K562 (cell line): ENCODE results near the gene RINL. TPM values are rescaled to one million over a fixed set of nuclear protein-coding genes. Genes with fewer than 3 reads are reported as not detected.

Experiments used
- ATAC-seq: fragments of 200-7000 bp; cut with Tn5 transposase; 3 replicates; pipeline ENCODE4 v1.9.1; 2020; ENCODE audit warnings: moderate library complexity
- BruUV-seq: library from RNA; stranded (reverse); fragments of 400-500 nt; replicated peaks from 2 replicates; lab custom pipeline; 2021; lab: Mats Ljungman, UMichigan
- CTCF ChIA-PET: fragments of 300-600 bp; formaldehyde crosslinking; extraction: SDS; loops from one replicate; lab custom pipeline; 2021; ENCODE audit warnings: low intra/inter-chr PET ratio; lab: Yijun Ruan, JAX
- POLR2A ChIA-PET: fragments of 300-600, 350-650 bp; sonication (Branson Sonifier 250); formaldehyde crosslinking; extraction: SDS; loops from one replicate; lab custom pipeline; 2021; ENCODE audit warnings: antibody characterized with exemption, inconsistent platforms; lab: Yijun Ruan, JAX
- DNase-seq, 4 experiments: peaks; one replicate each; pipeline versions ENCODE4 v3.0.0 to v3.0.0-alpha.2; 2011 to 2018; ENCODE audit warnings: low spot score in 3 of 4, mixed read lengths in 3 of 4; ENCODE audit errors: extremely low read depth in 1 of 4
- FAIRE-seq: peaks from 2 replicates; lab custom pipeline; 2011; peaks lifted over from hg19 to GRCh38; lab: Jason Lieb, UNC
- H2AFZ ChIP-seq: 2 replicates; pipeline ENCODE4 v1.6.0; 2011; ENCODE audit warnings: low read depth, low read length, control low read depth, inconsistent platforms
- H3K27ac ChIP-seq: fragments of 200-600 bp; 3 replicates; pipeline ENCODE4 v1.8.0; 2011; ENCODE audit warnings: low read depth, mild to moderate bottlenecking, control low read depth, inconsistent platforms, low read length, moderate library complexity, mixed read lengths; ENCODE audit errors: extremely low read depth
- H3K27me3 ChIP-seq, 2 experiments: fragments of 300-600 bp in 1 of 2; 2 replicates in 1 of 2; 3 replicates in 1 of 2; pipeline versions ENCODE4 v1.6.0 to v1.8.0; 2011; ENCODE audit warnings: inconsistent platforms in 2 of 2, low read length in 2 of 2, mild to moderate bottlenecking in 1 of 2, mixed read lengths in 1 of 2, moderate library complexity in 1 of 2; ENCODE audit not compliant: control insufficient read depth in 2 of 2, insufficient read depth in 2 of 2
- H3K36me3 ChIP-seq: fragments of 300-600 bp; 3 replicates; pipeline ENCODE4 v1.8.0; 2011; ENCODE audit warnings: mild to moderate bottlenecking, low read length, inconsistent platforms; ENCODE audit not compliant: control insufficient read depth, insufficient read depth
- H3K4me1 ChIP-seq, 2 experiments: fragments of 200-600 bp in 1 of 2; replicated peaks in 1 of 2; 2 replicates in 1 of 2; 3 replicates in 1 of 2; pipeline versions ENCODE4 v1.5.1 to v1.8.0; 2011; ENCODE audit warnings: inconsistent platforms in 2 of 2, low read length in 2 of 2, mild to moderate bottlenecking in 1 of 2, mixed read lengths in 1 of 2, moderate library complexity in 1 of 2; ENCODE audit not compliant: control insufficient read depth in 2 of 2, insufficient read depth in 2 of 2
- H3K4me2 ChIP-seq: 2 replicates; pipeline ENCODE4 v1.6.1; 2011; ENCODE audit warnings: low read length, control low read depth, inconsistent platforms, mixed read lengths; ENCODE audit not compliant: insufficient read depth
- H3K4me3 ChIP-seq: fragments of 200-600 bp; sonication (generic), shearing (Covaris generic); 2 replicates; pipeline ENCODE4 v1.5.1; 2016; ENCODE audit warnings: control low read depth, inconsistent platforms
- H3K79me2 ChIP-seq: fragments of 200-600 bp; 3 replicates; pipeline ENCODE4 v1.8.0; 2011; ENCODE audit warnings: low read length, inconsistent platforms; ENCODE audit not compliant: control insufficient read depth, insufficient read depth
- H3K9ac ChIP-seq, 2 experiments: 2 replicates each; pipeline versions ENCODE4 v1.6.0 to v1.6.1; 2011; ENCODE audit warnings: low read depth in 2 of 2, low read length in 2 of 2, control low read depth in 1 of 2, inconsistent platforms in 1 of 2, mild to moderate bottlenecking in 1 of 2, mixed read lengths in 1 of 2; ENCODE audit not compliant: insufficient read depth in 1 of 2
- H3K9me1 ChIP-seq: one replicate; pipeline ENCODE4 v1.6.0; 2011; ENCODE audit warnings: inconsistent platforms, mild to moderate bottlenecking, low read length, moderate library complexity; ENCODE audit not compliant: control insufficient read depth, insufficient read depth
- H3K9me3 ChIP-seq: replicated peaks from 2 replicates; pipeline ENCODE4 v1.5.1; 2011; ENCODE audit warnings: low read depth, low read length, inconsistent platforms; ENCODE audit not compliant: control insufficient read depth, insufficient read depth
- H4K20me1 ChIP-seq: replicated peaks from 2 replicates; pipeline ENCODE4 v1.6.1; 2011; ENCODE audit warnings: low read length, inconsistent platforms, mixed read lengths; ENCODE audit not compliant: control insufficient read depth, insufficient read depth
- ELK3 ChIP-seq: fragments of 450-650 bp; formaldehyde crosslinking; IDR thresholded peaks from 2 replicates; pipeline ENCODE4 v1.4.0; 2020; ENCODE audit warnings: mild to moderate bottlenecking
- GTF2E2 ChIP-seq: fragments of 200-800 bp; sonication (Bioruptor generic); IDR thresholded peaks from 2 replicates; pipeline ENCODE4 v1.6.1; 2016; ENCODE audit warnings: missing genetic modification characterization, missing compliant biosample characterization
- HDAC6 ChIP-seq: IDR thresholded peaks from 2 replicates; pipeline ENCODE4 v1.6.1; 2012; ENCODE audit warnings: low read depth, mild to moderate bottlenecking, control low read depth, inconsistent platforms, low read length, moderate library complexity
- MTA3 ChIP-seq: fragments of 450-650 bp; formaldehyde crosslinking; IDR thresholded peaks from 2 replicates; pipeline ENCODE4 v1.6.1; 2017; ENCODE audit warnings: mild to moderate bottlenecking, borderline replicate concordance
- NFATC3 ChIP-seq: fragments of 450-650 bp; IDR thresholded peaks from 2 replicates; pipeline ENCODE4 v1.6.1; 2017; ENCODE audit warnings: mild to moderate bottlenecking
- NRF1 ChIP-seq, 2 experiments: fragments of 450-650 bp; IDR thresholded peaks in 1 of 2; conservative IDR thresholded peaks in 1 of 2; 2 replicates each; pipeline ENCODE4 v1.6.1; 2014; ENCODE audit warnings: mild to moderate bottlenecking in 2 of 2
- ZBTB26 ChIP-seq: fragments of 450-650 bp; formaldehyde crosslinking; IDR thresholded peaks from 2 replicates; pipeline ENCODE4 v1.4.0; 2022; ENCODE audit warnings: missing genetic modification characterization
- ZNF311 ChIP-seq: fragments of 250-450 bp; sonication (Bioruptor Pico); IDR thresholded peaks from 2 replicates; pipeline ENCODE4 v1.4.0; 2020; ENCODE audit warnings: mild to moderate bottlenecking, moderate library complexity
- ZSCAN32 ChIP-seq: fragments of 450-650 bp; formaldehyde crosslinking; IDR thresholded peaks from 2 replicates; pipeline ENCODE4 v1.4.0; 2020; ENCODE audit warnings: mild to moderate bottlenecking, moderate library complexity
- WGBS: fragments of 100-300 bp; shearing (Covaris generic); methylation state at CpG from one replicate; pipeline ENCODE4 v1.1.6; 2016; ENCODE audit warnings: low coverage, mixed read lengths; ENCODE audit not compliant: insufficient coverage; ENCODE audit errors: missing lambda C conversion rate; 5-methylcytosine and 5-hydroxymethylcytosine counted together
- in situ Hi-C: fragments of 300-500 bp; cut with MboI; formaldehyde crosslinking; loops from 4 replicates; pipeline ENCODE4 v1.15.0; 2018; ENCODE audit warnings: inconsistent platforms, mixed read lengths
- intact Hi-C: fragments of 100-400 bp; cut with micrococcal nuclease; formaldehyde crosslinking; loops from 2 replicates; pipeline ENCODE4 v1.14.2; 2022
- polyA plus RNA-seq, 8 experiments: library from polyadenylated mRNA; depleted of rRNA in 4 of 8; stranded (reverse) in 5 of 8; unstranded in 3 of 8; fragments of >200 nt; fragmentation: Nextera tagmentation in 2 of 8; fragmentation: Illumina TruSeq in 1 of 8; extraction: Ambion mirVana in 2 of 8; extraction: Trizol in 1 of 8; gene quantifications; 2 replicates each; pipeline versions ENCODE4 v1.2.1 to v1.2.3, GENCODE V29; 2011 to 2014; ENCODE audit warnings: inconsistent platforms in 1 of 8, missing spikeins in 1 of 8
- total RNA-seq, 7 experiments: library from RNA; depleted of rRNA in 6 of 7; stranded (reverse); fragments of >200 nt in 6 of 7; fragmentation: Illumina TruSeq in 2 of 7; extraction: Trizol in 2 of 7; gene quantifications; 2 replicates each; pipeline versions ENCODE4 v1.2.1 to v1.2.3, GENCODE V29; 2011 to 2021; ENCODE audit warnings: low replicate concordance in 1 of 7

RINL gene
- total and polyA plus RNA-seq, 9 of the 15 experiments (the other 6 are each of a cell fraction or from before 2014, with no cell fraction given) = 0.82 to 10.9 (median 4.9) TPM

- Histone ChIP-seq H3K4me2 (no peak overlapping the region), H3K9me3 (no peaks in the 10 kb centered on the region), H3K4me3 (no peak overlapping the region), H3K9ac (peak overlapping the region in 1 of 2 experiments; percentile 22; a peak in 1 of 4 replicates), H3K36me3 (peaks cover 38% of the 10 kb centered on the region; the same call in 1 of the 3 replicates), H3K27me3 (no peaks in the 10 kb centered on the region), H2AFZ (no peak overlapping the region), H3K79me2 (no peaks in the 10 kb centered on the region), H3K27ac (no peak overlapping the region), H4K20me1 (no peaks in the 10 kb centered on the region), H3K9me1 (no peaks in the 10 kb centered on the region), H3K4me1 (peaks cover 0 to 40% of the 10 kb centered on the region in 2 experiments; a peak in 3 of 5 replicates)
- POLR2A ChIA-PET = interaction anchor here (0.6 to 0.9 kb wide), 2 partner anchors 88 to 169 kb away, joined by 3 read pairs; partner anchors contain the start of gene ECH1
- 68% methylated on average over 11 of the region's 21 CpGs for WGBS
- no peak for ATAC-seq
- CTCF ChIA-PET = no interaction called here
- no peak for FAIRE-seq
- TF ChIP-seq HDAC6 (no peak), NFATC3 (no peak), ZNF311 (CRISPR knock-in tag) (no peak), MTA3 (no peak), ELK3 (CRISPR knock-in tag) (no peak), GTF2E2 (tag) (no peak), ZSCAN32 (CRISPR knock-in tag) (no peak), NRF1 (conservative IDR thresholded peaks at IDR 0.05 in 1 of 2, IDR thresholded peaks at IDR 0.05 in 1 of 2) (no peak), ZBTB26 (0 out of 2 replicates have a peak, but pooled peaks have one; percentile 1)
- in situ Hi-C loops = loop anchor here (10.0 kb wide), 1 partner anchor 395 kb away; no protein-coding TSS in a partner anchor
- intact Hi-C loops = no loop called here
- peak in 1 of 4 experiments; percentile 10 for DNase-seq
- BruUV-seq = no TSS peak
Measured at GRCh38 chr19:38919837-38920601, 41.9 kb upstream of the RINL start.
